Gastroesophageal sphincter (tissue), 3 donors: Measurements from ENCODE around the gene GLA.

ENCODE experiments used
- EP300 ChIP-seq: sonication (generic); formaldehyde crosslinking; IDR thresholded peaks from one replicate; pipeline ENCODE4 v1.6.1; 2017; ENCODE audit warnings: antibody characterized with exemption, mild to moderate bottlenecking
- POLR2A ChIP-seq, 2 donors: fragments of 450-650 bp; IDR thresholded peaks; one replicate each; pipeline ENCODE4 v1.6.1; 2017; ENCODE audit warnings: antibody characterized with exemption in 2 of 2, mild to moderate bottlenecking in 2 of 2, moderate library complexity in 1 of 2
- POLR2AphosphoS5 ChIP-seq: sonication (generic); formaldehyde crosslinking; IDR thresholded peaks from one replicate; pipeline ENCODE4 v1.6.1; 2017; ENCODE audit warnings: antibody characterized with exemption
- TF ChIP-seq, protein P1 (sequence below), 4 experiments: fragments of 200-600 bp in 2 of 4; fragments of 450-650 bp in 2 of 4; sonication (generic) in 1 of 4; IDR thresholded peaks; one replicate each; pipeline ENCODE4 v1.5.1; 2017 to 2019; ENCODE audit warnings: antibody characterized with exemption in 4 of 4, mild to moderate bottlenecking in 2 of 4, moderate library complexity in 2 of 4

DNA sequence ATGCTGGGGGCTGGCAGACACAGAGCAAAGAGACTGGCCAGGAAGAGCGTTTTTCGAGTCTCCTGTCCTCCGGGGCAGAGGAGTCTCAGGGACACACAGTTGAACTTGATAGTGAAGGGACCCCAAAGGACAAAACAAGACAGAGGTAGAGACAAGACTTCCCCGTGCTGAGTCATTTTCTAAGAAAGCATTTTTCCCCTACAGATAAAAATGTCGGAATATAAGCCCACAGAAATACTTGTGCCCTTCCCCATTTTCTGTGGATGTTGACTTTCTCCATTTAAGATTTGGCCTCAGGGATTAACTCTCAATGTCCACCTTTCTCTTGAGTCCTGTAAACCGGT lies 21.2 kb downstream of the GLA start:
- TF ChIP-seq, protein P1, sequence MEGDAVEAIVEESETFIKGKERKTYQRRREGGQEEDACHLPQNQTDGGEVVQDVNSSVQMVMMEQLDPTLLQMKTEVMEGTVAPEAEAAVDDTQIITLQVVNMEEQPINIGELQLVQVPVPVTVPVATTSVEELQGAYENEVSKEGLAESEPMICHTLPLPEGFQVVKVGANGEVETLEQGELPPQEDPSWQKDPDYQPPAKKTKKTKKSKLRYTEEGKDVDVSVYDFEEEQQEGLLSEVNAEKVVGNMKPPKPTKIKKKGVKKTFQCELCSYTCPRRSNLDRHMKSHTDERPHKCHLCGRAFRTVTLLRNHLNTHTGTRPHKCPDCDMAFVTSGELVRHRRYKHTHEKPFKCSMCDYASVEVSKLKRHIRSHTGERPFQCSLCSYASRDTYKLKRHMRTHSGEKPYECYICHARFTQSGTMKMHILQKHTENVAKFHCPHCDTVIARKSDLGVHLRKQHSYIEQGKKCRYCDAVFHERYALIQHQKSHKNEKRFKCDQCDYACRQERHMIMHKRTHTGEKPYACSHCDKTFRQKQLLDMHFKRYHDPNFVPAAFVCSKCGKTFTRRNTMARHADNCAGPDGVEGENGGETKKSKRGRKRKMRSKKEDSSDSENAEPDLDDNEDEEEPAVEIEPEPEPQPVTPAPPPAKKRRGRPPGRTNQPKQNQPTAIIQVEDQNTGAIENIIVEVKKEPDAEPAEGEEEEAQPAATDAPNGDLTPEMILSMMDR (IDR thresholded peaks at IDR 0.05): no peak
- TF ChIP-seq EP300 (no peak), POLR2A (IDR thresholded peaks at IDR 0.05) (no peak), POLR2AphosphoS5 (no peak)
